Endothelial cell (in vitro differentiated cells): Measurements from ENCODE around the gene HES7. TPM values are rescaled to one million over a fixed set of nuclear protein-coding genes. Genes with fewer than 3 reads are reported as not detected.

Experiments
- DNase-seq: peaks from one replicate; pipeline ENCODE4 v3.0.0; 2021; ENCODE audit warnings: low spot score
- H3K27ac Mint-ChIP-seq: one replicate; pipeline ENCODE4 v1.8.0; 2021; ENCODE audit warnings: mixed read lengths, inconsistent platforms; ENCODE audit not compliant: unreplicated experiment
- H3K27me3 Mint-ChIP-seq: one replicate; pipeline ENCODE4 v1.8.0; 2021; ENCODE audit warnings: mild to moderate bottlenecking, moderate library complexity, mixed read lengths, inconsistent platforms; ENCODE audit not compliant: unreplicated experiment
- H3K36me3 Mint-ChIP-seq: one replicate; pipeline ENCODE4 v1.8.0; 2021; ENCODE audit warnings: mild to moderate bottlenecking, low read depth, mixed read lengths, inconsistent platforms; ENCODE audit not compliant: unreplicated experiment
- H3K4me1 Mint-ChIP-seq: one replicate; pipeline ENCODE4 v1.8.0; 2021; ENCODE audit warnings: mild to moderate bottlenecking, mixed read lengths, inconsistent platforms; ENCODE audit not compliant: unreplicated experiment
- H3K4me3 Mint-ChIP-seq: one replicate; pipeline ENCODE4 v1.8.0; 2021; ENCODE audit warnings: mild to moderate bottlenecking, mixed read lengths, inconsistent platforms; ENCODE audit not compliant: unreplicated experiment
- H3K9me3 Mint-ChIP-seq: one replicate; pipeline ENCODE4 v1.8.0; 2021; ENCODE audit warnings: mixed read lengths, inconsistent platforms; ENCODE audit not compliant: unreplicated experiment
- total RNA-seq: library from RNA; stranded (reverse); fragmentation: NEBNext Ultra II Directional; extraction: Animal tissue kit (Norgen Biotek cat#: 25700); gene quantifications from one replicate; pipeline ENCODE4 v1.2.1, GENCODE V29; 2021; ENCODE audit not compliant: unreplicated experiment
- TF ChIP-seq, protein P1 (sequence below): fragments of 200-600 bp; sonication (generic); IDR thresholded peaks from one replicate; pipeline ENCODE4 v1.5.0; 2021; ENCODE audit warnings: antibody characterized with exemption; ENCODE audit not compliant: unreplicated experiment

The HES7 gene
- total RNA-seq, 1 donor from 2014 or later = 3.3 TPM

DNA sequence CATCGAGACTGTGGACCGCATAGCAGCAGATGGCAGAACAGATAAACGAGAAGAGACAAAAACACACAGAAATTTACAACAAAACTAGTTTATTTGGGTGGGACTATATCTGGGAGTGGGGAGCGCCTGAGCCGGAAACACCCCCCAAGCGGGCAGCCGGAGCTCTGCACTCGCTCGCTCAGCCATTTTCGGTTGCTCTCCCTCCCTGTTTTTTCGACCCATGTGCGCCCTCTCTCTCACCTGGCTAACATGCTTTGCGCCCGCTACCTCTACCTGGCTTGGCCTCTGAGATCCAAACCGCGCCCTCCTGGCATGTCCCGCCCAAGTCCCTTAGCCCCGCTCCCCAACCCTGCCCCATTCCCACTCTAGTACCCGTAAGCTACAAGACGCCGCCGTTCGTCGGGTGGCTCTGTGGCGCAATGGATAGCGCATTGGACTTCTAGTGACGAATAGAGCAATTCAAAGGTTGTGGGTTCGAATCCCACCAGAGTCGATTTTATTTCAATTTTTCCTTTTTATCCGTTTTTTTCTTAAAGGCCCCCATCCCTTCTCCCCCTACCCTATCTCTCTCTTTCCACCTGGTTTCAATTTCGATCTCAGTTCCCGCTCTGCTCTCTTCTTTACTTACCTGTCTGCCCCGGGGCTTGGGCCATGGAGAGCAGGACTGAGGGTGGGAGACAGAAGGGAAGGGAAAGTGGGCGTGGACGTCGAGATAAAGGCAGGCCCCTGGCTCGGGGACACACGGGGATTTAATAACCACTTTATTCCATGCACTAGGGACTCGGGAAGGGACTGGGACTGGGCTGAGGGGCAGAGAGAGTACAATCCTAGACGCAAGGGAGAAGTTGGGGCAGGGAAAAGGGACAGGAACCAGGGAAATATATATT lies 3.1 kb downstream of the HES7 start:
- peaks cover 57% of the 10 kb centered on the region for H3K4me1 Mint-ChIP-seq
- H3K9me3 Mint-ChIP-seq = no peaks in the 10 kb centered on the region
- H3K4me3 Mint-ChIP-seq = peak overlapping the region; percentile 93
- H3K36me3 Mint-ChIP-seq = peaks cover 24% of the 10 kb centered on the region
- TF ChIP-seq, protein P1, sequence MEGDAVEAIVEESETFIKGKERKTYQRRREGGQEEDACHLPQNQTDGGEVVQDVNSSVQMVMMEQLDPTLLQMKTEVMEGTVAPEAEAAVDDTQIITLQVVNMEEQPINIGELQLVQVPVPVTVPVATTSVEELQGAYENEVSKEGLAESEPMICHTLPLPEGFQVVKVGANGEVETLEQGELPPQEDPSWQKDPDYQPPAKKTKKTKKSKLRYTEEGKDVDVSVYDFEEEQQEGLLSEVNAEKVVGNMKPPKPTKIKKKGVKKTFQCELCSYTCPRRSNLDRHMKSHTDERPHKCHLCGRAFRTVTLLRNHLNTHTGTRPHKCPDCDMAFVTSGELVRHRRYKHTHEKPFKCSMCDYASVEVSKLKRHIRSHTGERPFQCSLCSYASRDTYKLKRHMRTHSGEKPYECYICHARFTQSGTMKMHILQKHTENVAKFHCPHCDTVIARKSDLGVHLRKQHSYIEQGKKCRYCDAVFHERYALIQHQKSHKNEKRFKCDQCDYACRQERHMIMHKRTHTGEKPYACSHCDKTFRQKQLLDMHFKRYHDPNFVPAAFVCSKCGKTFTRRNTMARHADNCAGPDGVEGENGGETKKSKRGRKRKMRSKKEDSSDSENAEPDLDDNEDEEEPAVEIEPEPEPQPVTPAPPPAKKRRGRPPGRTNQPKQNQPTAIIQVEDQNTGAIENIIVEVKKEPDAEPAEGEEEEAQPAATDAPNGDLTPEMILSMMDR = no peak
- H3K27ac Mint-ChIP-seq = peak overlapping the region; percentile 91
- peak; percentile 71 for DNase-seq
- peaks cover 53% of the 10 kb centered on the region for H3K27me3 Mint-ChIP-seq

DNA sequence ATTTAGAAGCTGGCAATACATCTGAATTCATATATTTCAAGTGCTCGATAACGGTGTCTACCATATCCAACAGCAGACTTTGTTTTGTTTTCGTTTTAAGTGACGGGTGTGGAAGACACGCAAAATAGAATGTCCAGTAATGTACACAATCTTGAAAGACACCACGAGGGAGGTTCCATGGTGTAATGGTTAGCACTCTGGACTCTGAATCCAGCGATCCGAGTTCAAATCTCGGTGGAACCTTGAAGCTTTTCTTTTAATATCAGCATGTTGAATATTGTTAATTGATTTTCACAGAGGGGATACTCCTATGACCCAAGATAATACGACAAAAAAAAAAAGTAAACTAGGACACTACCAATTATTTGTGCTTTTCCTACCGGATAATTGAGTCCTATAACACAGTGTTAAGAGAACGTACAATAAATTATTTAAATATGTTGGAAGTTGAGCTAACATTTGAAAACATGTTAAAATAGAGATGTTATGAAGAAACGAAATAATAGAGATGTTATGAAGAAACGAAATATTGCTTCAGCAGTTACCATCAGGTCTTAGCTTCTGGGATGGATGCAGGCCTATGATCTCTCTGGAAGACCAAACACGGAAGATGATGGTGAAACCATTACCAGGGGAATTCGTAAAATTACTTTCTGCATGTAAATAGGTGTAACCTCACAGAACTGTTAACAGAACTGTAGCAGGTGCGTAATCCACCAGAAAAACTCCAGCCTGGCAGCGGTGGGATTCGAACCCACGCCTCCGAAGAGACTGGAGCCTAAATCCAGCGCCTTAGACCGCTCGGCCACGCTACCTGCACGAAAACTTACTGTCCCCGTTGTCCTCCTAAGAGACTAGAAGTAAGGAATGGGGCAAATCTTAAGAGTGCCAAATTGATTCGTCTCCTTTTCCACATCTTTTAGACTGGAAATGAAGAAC lies 4.1 kb downstream of the HES7 start:
- Mint-ChIP-seq H3K9me3 (no peaks in the 10 kb centered on the region), H3K4me3 (peak overlapping the region; percentile 93), H3K27me3 (peaks cover 50% of the 10 kb centered on the region), H3K27ac (peak overlapping the region; percentile 91), H3K4me1 (peaks cover 49% of the 10 kb centered on the region), H3K36me3 (peaks cover 22% of the 10 kb centered on the region)
- peak; percentile 93 for DNase-seq
- TF ChIP-seq, protein P1 = no peak

DNA sequence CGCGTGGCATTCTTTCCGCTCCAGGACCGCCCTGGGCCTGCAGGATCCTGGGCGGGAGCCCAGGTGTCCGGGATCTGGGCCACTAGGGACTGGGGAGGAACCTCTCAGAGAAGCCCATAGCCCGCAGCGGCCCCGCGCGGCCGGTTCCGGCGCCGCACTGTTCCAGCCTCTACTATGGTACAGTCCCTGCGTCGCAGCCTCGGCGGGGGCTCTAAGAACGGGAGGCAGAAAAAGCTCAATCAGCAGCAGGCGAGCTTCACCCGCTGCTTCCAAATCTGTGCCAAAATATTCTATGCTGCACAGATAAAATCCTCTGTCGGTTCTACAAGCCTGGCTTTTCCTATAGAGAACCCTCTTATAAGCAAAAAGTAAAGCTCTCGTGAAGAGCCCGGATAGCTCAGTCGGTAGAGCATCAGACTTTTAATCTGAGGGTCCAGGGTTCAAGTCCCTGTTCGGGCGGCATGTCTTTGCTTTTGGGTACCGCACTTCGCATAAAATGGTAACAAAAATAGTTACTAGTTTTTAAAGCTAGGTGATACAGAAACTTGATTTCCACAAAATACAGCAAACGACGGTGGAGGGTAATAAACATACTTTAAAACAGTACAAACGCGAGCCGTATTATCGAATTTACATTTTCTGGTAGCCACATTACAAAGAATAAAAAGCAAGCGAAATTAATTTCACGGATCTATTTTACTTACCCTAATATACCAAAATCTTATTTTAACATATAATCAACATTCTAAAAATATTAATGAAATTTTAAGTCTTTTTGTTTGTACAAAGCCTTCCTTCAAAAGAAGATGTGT lies 4.9 kb downstream of the HES7 start:
- Mint-ChIP-seq H3K4me3 (peak overlapping the region; percentile 93), H3K36me3 (peaks cover 18% of the 10 kb centered on the region), H3K27ac (peak overlapping the region; percentile 88), H3K4me1 (peaks cover 41% of the 10 kb centered on the region), H3K9me3 (no peaks in the 10 kb centered on the region), H3K27me3 (peaks cover 46% of the 10 kb centered on the region)
- TF ChIP-seq, protein P1 = peak; percentile 78
- peak; percentile 87 for DNase-seq

DNA sequence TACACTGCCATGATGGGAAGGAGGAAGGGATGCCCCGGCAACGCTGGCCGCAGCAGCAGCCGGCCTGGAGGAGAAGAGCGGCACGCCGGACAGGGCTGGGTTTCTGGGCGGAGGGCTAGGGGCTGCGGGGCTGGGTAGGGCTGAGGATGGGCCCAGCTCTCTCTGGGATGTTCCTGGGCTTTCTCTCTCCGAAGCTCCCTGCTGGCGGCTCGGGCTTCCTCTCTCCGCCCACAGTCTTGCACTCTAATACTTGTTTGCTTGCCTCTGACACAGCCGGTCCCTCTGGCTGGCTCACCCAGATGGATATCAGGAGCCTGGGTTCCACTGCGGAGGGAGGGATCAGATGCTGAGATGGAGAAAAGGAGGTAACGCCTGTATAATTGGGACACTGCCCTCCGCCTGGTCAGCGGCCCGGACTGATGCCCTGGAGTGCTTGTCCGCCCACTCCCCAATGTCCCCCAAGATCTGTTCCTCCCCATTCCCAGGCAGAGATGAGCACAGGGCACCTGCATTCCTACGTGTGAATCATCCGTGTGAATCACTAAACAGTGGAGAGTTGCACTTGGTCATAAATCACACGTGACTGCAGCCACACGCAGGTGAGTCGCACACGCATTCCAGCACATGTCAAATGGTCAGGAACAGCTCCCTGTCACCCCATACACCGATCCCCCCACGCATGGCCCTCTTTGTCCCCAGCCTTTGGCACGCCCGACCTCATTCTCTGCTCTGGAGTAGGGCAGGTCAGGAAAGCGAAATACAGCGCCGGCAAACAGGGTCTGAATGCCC lies 5.7 kb downstream of the HES7 start, which contains the start of gene ALOXE3:
Gene ALOXE3, minus strand, starts transcription at position 535 of the 789 bp plus-strand sequence. Its CDS starts 524 bp downstream, at position 11.
- TF ChIP-seq, protein P1 = no peak
- Mint-ChIP-seq H3K36me3 (peaks cover 18% of the 10 kb centered on the region), H3K27me3 (peaks cover 43% of the 10 kb centered on the region), H3K9me3 (no peaks in the 10 kb centered on the region), H3K27ac (peak within 1 kb of the TSS; percentile 88), H3K4me3 (peak within 1 kb of the TSS; percentile 93), H3K4me1 (peaks cover 35% of the 10 kb centered on the region)
- no peak for DNase-seq
